DLD1 (cell line): ENCODE data around the gene ANO9.

Experiments used
- in situ Hi-C: cut with HindIII; loops from 2 replicates; pipeline ENCODE4 v1.10.0; 2017; ENCODE audit warnings: low sequenced_read_pairs

The ANO9 gene

GRCh38 chr11:375065-376025 is 66.5 kb downstream of the ANO9 start:
- in situ Hi-C loops: no loop called here

- in situ Hi-C loops: no loop called here
Measured at GRCh38 chr11:373716-374551, 67.9 kb downstream of the ANO9 start.

- in situ Hi-C loops: no loop called here
Measured at GRCh38 chr11:372809-373715, 68.7 kb downstream of the ANO9 start.

- in situ Hi-C loops: no loop called here
Measured at GRCh38 chr11:371716-372590, 69.9 kb downstream of the ANO9 start.

GRCh38 chr11:371051-371450 is 70.8 kb downstream of the ANO9 start:
- in situ Hi-C loops: no loop called here

GRCh38 chr11:370070-370941 is 71.5 kb downstream of the ANO9 start:
- in situ Hi-C loops: no loop called here

- in situ Hi-C loops: no loop called here
Measured at GRCh38 chr11:369336-370018, 72.3 kb downstream of the ANO9 start, which contains the start of gene B4GALNT4. TSS of gene B4GALNT4 (plus strand) at chr11:369499. CDS start at chr11:369804, 305 bp downstream.

- in situ Hi-C loops: no loop called here
Measured at GRCh38 chr11:368414-369335, 73.1 kb downstream of the ANO9 start.

- in situ Hi-C loops: no loop called here
Measured at GRCh38 chr11:367956-368413, 73.8 kb downstream of the ANO9 start.
